NCI-H526 (cell line): ENCODE data around the gene LRRC7.

ENCODE experiments used
- DNase-seq, 2 experiments: peaks; one replicate each; lab custom pipeline; 2025; lab: John Stamatoyannopoulos, UW

The LRRC7 gene

GRCh38 chr1:69589799-69590198 is 22.1 kb downstream of the LRRC7 start:
- DNase-seq, result no peak

GRCh38 chr1:69592341-69592740 is 24.6 kb downstream of the LRRC7 start:
- DNase-seq, result no peak

DNA sequence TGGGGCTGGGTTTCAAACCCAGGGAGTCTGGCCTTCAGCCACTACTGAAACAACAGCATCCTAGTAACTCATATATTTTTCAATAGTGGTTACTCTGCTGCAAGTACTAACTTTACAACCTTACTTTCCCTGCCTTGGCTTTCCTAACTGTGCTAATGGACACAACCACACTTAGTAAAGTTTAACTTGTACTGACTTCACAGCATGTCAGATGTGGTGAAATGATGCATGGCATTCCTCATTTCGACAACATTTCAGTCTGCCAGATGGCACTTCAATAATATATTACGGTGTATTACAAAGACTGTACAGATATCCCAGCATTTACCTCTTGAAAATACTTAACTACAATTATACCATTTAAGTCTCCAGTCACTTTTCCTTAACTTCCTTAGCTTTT is 27.8 kb downstream of the LRRC7 start:
- no peak for DNase-seq

- DNase-seq, result no peak
Observed at GRCh38 chr1:69611316-69611715, 43.6 kb downstream of the LRRC7 start.

DNA sequence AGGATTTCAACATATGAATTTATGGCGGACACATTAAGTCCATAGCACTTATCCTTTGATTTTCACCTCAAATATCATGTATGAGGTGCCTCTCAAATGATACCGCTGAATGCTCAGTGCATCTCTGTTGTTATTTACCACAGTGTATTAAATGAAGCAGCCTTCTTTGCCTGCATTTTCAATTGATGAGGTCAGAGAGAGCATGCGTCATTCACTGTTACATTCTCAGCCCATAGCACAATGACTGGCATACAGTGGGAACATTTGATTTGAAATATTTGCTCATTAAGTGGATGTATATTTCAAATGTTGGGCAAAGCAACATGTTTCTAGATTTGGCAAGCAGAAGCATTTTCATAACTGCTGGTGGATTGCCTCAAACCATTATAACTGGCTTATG is 45.7 kb downstream of the LRRC7 start:
- no peak for DNase-seq

GRCh38 chr1:69638673-69639072 is 71.0 kb downstream of the LRRC7 start:
- DNase-seq, result no peak

DNA sequence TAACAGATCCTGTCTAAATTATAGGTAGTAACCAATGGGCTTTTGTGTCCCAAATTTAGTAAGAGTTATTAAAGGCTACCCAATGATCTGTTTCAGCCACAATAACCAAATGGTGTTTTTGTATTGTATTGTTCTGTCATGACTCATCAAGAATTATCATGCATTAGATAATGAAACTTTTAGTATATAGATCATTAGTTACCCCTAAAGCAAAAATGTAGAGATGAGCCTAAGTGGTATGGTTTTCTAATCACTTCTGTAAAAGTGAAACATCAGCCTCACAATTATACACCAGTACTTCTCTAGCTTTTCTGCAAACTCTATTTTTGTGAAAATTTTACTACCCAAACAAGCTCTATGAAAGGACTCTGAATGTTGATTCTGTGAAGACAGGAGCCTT is 71.4 kb downstream of the LRRC7 start:
- DNase-seq, result peak in 1 of 2 experiments; percentile 5

DNA sequence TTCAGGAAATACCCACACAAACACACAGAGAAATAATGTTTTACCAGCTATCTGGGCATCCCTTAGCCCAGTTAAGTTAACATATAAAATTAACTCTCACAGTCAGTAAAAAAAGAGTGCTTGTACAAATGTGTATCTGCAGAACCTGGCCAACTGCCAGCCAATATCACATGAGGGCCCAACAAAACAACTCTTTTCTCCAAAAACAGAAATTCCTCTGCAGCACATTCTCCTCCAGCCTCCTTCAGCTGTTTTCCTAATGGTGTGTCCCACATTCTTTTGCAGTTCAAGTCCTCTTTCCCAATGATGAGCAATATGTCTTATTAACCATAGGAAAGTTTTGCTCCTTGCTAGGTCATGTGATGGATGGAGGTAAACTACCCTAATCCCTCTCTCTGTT is 75.5 kb downstream of the LRRC7 start:
- DNase-seq, result no peak

DNA sequence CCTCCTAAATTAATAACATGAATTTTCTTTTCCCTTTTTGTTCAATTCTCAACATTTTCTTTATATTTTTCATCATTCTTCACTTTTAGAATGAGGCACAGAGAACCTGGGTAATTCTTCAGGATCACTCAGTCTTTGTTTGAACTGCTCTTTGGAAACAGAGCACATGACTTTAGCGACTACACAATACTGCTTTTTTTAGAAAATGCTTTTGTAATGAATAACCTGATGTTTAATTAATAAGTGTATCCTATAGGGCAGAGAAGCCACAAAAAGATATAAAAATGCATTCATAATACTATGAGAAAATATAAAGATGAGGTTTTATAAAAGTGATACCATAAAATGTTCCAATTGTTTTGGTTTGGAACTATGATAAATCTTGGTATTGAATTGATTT is 77.8 kb downstream of the LRRC7 start:
- no peak for DNase-seq

DNA sequence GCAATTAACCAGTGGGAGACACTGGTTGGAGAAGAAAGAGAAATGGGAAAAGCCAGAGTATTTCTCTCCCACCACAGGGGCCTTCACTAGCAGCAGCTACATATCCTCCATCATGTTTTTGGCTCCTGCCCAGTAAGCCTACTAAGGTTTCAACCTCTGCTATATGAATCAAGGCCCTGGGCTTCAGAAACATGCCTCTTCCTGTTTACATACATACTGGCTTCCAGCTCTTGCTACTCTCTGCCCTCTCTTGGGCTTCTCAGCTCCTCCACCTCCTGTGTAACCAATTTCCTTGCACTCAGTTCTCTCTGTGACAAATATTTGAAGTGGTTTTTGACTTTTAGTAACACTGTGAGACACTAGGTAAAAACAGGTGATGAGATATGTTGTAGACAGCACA is 80.8 kb downstream of the LRRC7 start:
- no peak for DNase-seq

- DNase-seq, result no peak
Observed at GRCh38 chr1:69649383-69649990, 81.8 kb downstream of the LRRC7 start.

- no peak for DNase-seq
Observed at GRCh38 chr1:69650779-69651178, 83.1 kb downstream of the LRRC7 start.

GRCh38 chr1:69651656-69652055 is 83.9 kb downstream of the LRRC7 start:
- no peak for DNase-seq

DNA sequence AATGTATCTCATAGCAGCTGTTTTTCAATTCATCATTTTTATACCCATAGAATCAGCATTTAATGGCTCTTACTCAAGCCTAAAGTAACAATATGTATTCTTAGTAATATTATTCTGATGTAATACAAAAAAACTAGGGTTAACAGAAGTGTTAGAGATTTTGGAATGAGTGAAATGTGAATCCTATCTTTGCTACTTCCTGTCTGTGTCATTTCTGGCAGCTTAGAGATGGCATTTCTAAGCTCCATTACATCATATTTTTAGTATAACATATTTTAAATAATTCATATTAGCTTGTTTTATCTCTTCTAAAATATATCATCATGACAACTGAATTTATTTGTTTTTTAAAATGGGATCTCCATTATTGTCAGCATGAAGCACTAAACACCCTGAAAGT is 90.2 kb downstream of the LRRC7 start:
- no peak for DNase-seq

GRCh38 chr1:69661686-69662085 is 94.0 kb downstream of the LRRC7 start:
- DNase-seq, result no peak

DNA sequence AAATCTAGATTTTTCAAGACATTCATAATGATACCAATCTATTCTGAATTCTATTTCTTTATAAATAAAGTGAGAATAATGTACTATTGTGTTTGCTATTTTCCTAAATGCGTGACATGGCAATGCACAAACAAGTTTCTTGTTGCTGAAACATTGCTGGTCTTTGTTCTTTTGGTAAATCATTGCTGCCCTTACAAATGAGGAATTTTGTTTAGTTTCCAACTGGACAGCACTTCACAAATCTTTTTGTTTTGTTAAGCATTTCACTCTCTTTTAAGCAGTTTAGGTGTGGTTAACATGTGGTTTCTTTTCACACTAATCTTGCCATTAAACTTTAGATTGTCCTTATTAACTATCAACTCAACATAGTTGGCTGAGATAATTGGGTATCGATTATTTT is 94.6 kb downstream of the LRRC7 start:
- no peak for DNase-seq

DNA sequence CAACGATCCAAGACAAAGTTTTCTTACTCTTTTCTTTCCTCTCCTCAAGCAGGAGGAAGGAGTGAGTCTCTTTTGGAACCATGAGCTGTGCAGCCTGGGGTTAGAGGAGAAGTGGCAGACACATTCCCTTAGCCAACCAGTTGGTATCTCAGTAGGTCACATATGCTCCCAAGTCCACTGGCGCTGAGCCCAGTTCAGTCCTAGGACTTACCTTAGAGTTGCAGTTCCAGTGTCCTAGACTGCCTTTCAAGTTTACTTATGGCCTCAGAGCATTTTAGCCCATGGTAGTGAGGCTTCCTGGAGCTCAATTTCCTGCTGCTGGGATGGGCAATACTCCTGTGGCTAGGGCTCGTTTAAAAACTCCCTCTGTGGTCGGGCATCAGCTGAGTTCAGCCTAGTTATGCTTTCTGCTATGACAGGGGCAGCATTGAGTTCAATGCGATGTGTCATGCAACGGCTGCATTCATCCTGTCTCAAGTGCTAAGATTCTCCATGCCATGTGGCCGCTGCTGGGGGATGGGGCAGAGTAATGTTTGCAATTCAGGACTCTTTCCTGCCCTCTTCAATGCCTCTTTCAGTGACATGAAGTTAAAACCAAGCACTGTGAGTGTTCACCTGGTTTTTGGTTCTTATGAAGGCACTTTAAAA is 103.8 kb downstream of the LRRC7 start:
- no peak for DNase-seq

GRCh38 chr1:69673321-69673720 is 105.6 kb downstream of the LRRC7 start:
- no peak for DNase-seq

DNA sequence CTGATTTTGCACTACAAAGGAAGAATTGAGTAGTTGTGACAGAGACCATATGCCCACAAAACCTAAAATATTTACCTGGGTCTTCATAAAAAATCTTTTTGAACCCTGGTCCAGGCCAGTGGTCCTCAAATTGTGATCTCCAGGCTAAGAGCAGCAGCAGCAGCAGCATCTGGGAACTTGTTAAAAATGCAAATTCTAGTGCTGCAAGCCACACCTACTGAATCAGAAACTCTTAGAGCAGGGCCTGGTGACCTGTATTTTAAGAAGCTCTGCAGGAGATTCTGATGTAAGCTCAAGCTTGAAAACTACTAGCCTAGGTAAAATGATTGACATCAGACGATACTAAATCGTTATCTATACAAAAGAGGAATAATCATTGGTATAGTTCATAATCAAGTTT is 112.2 kb downstream of the LRRC7 start:
- DNase-seq, result peak in 1 of 2 experiments; percentile 7

DNA sequence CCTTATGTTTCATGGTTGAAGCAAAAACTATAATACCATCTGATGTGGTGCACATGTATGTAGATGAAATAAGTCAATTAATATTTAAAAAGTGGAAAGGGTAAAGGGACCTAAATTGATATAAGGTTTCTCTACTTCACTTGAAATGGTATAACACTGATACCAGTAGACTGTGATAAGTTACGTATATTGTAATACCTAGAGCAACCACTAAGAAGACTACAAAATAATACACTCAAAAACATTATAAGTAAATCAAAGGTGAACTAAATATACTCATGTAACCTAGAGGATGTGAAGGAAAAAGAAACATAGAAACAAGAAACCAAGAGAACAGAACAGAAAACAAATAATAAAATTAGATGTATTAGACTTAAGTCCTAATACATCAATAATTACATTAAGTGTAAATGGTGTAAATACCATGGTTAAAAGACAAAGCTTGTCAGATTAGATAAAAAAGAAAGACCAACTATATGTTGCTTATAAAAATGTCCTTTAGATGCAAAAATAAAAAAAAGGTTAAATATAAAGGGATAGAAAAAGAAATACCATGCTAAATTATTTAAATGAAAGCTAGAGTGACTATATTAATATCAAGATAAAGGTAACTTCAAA is 118.8 kb downstream of the LRRC7 start:
- no peak for DNase-seq

GRCh38 chr1:69688193-69688592 is 120.5 kb downstream of the LRRC7 start:
- no peak for DNase-seq

GRCh38 chr1:69691179-69691578 is 123.5 kb downstream of the LRRC7 start:
- DNase-seq, result no peak

DNA sequence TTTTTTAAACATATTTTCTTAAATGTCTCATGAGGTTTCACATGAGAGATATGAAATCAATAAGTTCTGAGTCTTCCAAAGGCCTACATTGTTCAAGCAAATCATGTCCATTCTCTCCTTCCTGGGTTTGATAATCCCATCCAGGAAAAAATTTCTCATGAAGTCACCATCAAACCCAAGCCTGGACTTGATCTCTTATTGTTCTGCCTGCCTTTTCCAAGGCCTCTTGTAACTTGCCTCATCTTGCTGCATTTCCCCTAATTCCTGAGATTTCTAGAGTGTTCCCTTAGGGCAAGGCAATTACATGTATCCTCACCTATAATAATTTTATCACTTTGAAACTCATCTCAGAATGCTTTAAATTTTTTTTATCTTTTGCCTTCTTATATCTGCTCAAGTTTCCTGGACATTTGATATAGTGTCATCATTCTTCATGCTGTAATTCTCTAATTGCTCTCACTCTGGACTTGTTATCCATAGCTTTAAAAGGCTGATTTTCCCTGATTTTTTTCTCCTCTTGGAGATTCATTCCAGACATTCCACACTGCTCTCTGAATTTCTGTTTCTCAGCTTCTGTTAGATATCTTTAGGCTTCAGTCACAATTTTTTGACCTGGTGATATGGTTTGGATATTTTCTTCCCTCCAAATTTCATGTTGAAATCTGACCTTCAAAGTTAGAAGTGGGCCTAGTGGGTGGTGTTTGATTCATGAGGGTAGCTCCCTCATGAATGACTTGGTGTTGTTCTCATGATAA is 126.4 kb downstream of the LRRC7 start:
- no peak for DNase-seq
